ENCODE data around the gene LRRTM1.

LRRTM1 gene

GRCh38 chr2:80259292-80259691 is 45.3 kb downstream of the LRRTM1 start:
- DNase-seq (ENCODE audit: insufficient read length, low spot score), result no peak
- FAIRE-seq, result no peak
- no peak for TF ChIP-seq CTCF (IDR thresholded peaks at IDR 0.05; ENCODE audit: insufficient read depth, missing control alignments)

- no peak for TF ChIP-seq CTCF (IDR thresholded peaks at IDR 0.05; ENCODE audit: insufficient read depth, missing control alignments)
- DNase-seq (ENCODE audit: insufficient read length, low spot score) (no peak), FAIRE-seq (no peak)
Observed at GRCh38 chr2:80258793-80259192, 45.8 kb downstream of the LRRTM1 start.

- DNase-seq (ENCODE audit: insufficient read length, low spot score) (no peak), FAIRE-seq (no peak)
- no peak for TF ChIP-seq CTCF (IDR thresholded peaks at IDR 0.05; ENCODE audit: insufficient read depth, missing control alignments)
Observed at GRCh38 chr2:80258341-80258740, 46.2 kb downstream of the LRRTM1 start.

GRCh38 chr2:80257450-80257849 is 47.1 kb downstream of the LRRTM1 start:
- no peak for FAIRE-seq

GRCh38 chr2:80256782-80257167 is 47.8 kb downstream of the LRRTM1 start:
- TF ChIP-seq CTCF (IDR thresholded peaks at IDR 0.05; ENCODE audit: insufficient read depth, missing control alignments), result no peak
- DNase-seq (ENCODE audit: insufficient read length, low spot score) (no peak), FAIRE-seq (no peak)

More at GRCh38 chr2:80257450-80257849, 47.1 kb downstream of the LRRTM1 start:
- DNase-seq (ENCODE audit: insufficient read length, low spot score), result no peak
- no peak for TF ChIP-seq CTCF (IDR thresholded peaks at IDR 0.05; ENCODE audit: insufficient read depth, missing control alignments)

GRCh38 chr2:80255918-80256781 is 48.4 kb downstream of the LRRTM1 start:
- DNase-seq (ENCODE audit: insufficient read length, low spot score) (no peak), FAIRE-seq (no peak)
- TF ChIP-seq CTCF (IDR thresholded peaks at IDR 0.05; ENCODE audit: insufficient read depth, missing control alignments), result peak; percentile 28

GRCh38 chr2:80252294-80252986 is 52.1 kb downstream of the LRRTM1 start:
- no peak for TF ChIP-seq CTCF (IDR thresholded peaks at IDR 0.05; ENCODE audit: insufficient read depth, missing control alignments)
- no peak for FAIRE-seq
- no peak for DNase-seq (ENCODE audit: insufficient read length, low spot score)
